Ishikawa (cell line): ENCODE results near the gene NPIPB8.

Source experiments
- CEBPB ChIP-seq: IDR thresholded peaks from 2 replicates; pipeline ENCODE4 v1.6.1; 2012
- EP300 ChIP-seq: IDR thresholded peaks from 2 replicates; pipeline ENCODE4 v1.6.1; 2012; ENCODE audit warnings: borderline replicate concordance
- FOXM1 ChIP-seq: IDR thresholded peaks from 2 replicates; pipeline ENCODE4 v1.6.1; 2012; ENCODE audit warnings: low read depth, borderline replicate concordance
- RAD21 ChIP-seq: IDR thresholded peaks from 2 replicates; pipeline ENCODE4 v1.6.1; 2012; ENCODE audit warnings: low read depth
- TCF12 ChIP-seq: IDR thresholded peaks from 2 replicates; pipeline ENCODE4 v1.6.1; 2012; ENCODE audit warnings: low read depth
- ZBTB7A ChIP-seq: IDR thresholded peaks from 2 replicates; pipeline ENCODE4 v1.6.1; 2012; ENCODE audit warnings: low read depth
- TF ChIP-seq, protein P1 (sequence below): IDR thresholded peaks from 2 replicates; pipeline ENCODE4 v1.6.1; 2012; ENCODE audit warnings: low read depth, mild to moderate bottlenecking

DNA sequence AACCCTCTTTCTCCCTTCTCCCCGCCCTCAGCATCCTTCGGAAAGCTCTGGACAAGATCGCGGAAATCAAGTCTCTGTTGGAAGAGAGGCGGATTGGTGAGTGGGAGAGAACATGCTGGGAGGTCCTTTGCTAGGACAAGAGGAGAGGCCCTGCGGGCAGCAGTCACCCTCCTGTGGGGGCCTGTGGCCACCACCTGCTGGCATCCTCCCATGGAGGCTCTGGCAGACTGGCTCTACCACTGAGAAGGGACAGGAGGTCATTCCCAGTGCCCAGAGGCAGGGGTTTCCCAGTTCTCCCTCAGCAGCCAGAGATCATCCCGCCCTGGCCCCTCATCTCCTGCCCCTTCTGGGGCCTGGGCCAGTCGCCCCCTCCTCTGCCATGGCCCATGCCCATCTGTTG is 48.8 kb upstream of the NPIPB8 start:
- no peak for TF ChIP-seq RAD21
- TF ChIP-seq, protein P1, sequence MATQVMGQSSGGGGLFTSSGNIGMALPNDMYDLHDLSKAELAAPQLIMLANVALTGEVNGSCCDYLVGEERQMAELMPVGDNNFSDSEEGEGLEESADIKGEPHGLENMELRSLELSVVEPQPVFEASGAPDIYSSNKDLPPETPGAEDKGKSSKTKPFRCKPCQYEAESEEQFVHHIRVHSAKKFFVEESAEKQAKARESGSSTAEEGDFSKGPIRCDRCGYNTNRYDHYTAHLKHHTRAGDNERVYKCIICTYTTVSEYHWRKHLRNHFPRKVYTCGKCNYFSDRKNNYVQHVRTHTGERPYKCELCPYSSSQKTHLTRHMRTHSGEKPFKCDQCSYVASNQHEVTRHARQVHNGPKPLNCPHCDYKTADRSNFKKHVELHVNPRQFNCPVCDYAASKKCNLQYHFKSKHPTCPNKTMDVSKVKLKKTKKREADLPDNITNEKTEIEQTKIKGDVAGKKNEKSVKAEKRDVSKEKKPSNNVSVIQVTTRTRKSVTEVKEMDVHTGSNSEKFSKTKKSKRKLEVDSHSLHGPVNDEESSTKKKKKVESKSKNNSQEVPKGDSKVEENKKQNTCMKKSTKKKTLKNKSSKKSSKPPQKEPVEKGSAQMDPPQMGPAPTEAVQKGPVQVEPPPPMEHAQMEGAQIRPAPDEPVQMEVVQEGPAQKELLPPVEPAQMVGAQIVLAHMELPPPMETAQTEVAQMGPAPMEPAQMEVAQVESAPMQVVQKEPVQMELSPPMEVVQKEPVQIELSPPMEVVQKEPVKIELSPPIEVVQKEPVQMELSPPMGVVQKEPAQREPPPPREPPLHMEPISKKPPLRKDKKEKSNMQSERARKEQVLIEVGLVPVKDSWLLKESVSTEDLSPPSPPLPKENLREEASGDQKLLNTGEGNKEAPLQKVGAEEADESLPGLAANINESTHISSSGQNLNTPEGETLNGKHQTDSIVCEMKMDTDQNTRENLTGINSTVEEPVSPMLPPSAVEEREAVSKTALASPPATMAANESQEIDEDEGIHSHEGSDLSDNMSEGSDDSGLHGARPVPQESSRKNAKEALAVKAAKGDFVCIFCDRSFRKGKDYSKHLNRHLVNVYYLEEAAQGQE: no peak
- TF ChIP-seq TCF12: no peak
- no peak for TF ChIP-seq CEBPB
- TF ChIP-seq ZBTB7A: no peak
- no peak for TF ChIP-seq FOXM1
- TF ChIP-seq EP300: no peak
